OCI-LY7 (cell line): ENCODE measurements around the gene PTPRU. TPM values are rescaled to one million over a fixed set of nuclear protein-coding genes. Genes with fewer than 3 reads are reported as not detected.

Experiments used
- BruUV-seq: library from RNA; stranded (reverse); fragments of 400-500 nt; replicated peaks from 2 replicates; lab custom pipeline; 2021; lab: Mats Ljungman, UMichigan
- CTCF ChIA-PET: fragments of 300-600 bp; sonication (Branson Sonifier 250); formaldehyde crosslinking; loops from one replicate; lab custom pipeline; 2022; ENCODE audit warnings: antibody characterized with exemption; ENCODE audit not compliant: unreplicated experiment; lab: Charles Lee
- POLR2A ChIA-PET: fragments of 300-600 bp; sonication (Branson Sonifier 250); formaldehyde crosslinking; loops from one replicate; lab custom pipeline; 2022; ENCODE audit warnings: antibody characterized with exemption; lab: Charles Lee
- DNase-seq: peaks from one replicate; pipeline ENCODE4 v3.0.0-alpha.2; 2015; ENCODE audit warnings: low spot score
- H2AFZ ChIP-seq: fragments of 200-600 bp; sonication (generic), shearing (Covaris generic); 2 replicates; pipeline ENCODE4 v1.6.1; 2014; ENCODE audit warnings: mild to moderate bottlenecking, antibody characterized with exemption, low read length, moderate library complexity
- H3K27ac ChIP-seq: fragments of 200-600 bp; sonication (generic); 2 replicates; pipeline ENCODE4 v1.5.1; 2014; ENCODE audit warnings: mixed run types, low read depth, mild to moderate bottlenecking, moderate library complexity, low read length, inconsistent platforms; ENCODE audit not compliant: poor library complexity, severe bottlenecking
- H3K36me3 ChIP-seq: fragments of 200-600 bp; sonication (generic); 2 replicates; pipeline ENCODE4 v1.6.1; 2014; ENCODE audit warnings: mild to moderate bottlenecking, antibody characterized with exemption, low read length, moderate library complexity, mixed read lengths; ENCODE audit not compliant: insufficient read depth
- H3K4me1 ChIP-seq: fragments of 200-600 bp; sonication (generic); 2 replicates; pipeline ENCODE4 v1.5.1; 2014; ENCODE audit warnings: mild to moderate bottlenecking, low read length; ENCODE audit not compliant: insufficient read depth, poor library complexity, severe bottlenecking
- H3K4me2 ChIP-seq: fragments of 200-600 bp; sonication (generic); 2 replicates; pipeline ENCODE4 v1.6.1; 2014; ENCODE audit warnings: mild to moderate bottlenecking, low read length
- H3K4me3 ChIP-seq: fragments of 200-600 bp; sonication (generic); 2 replicates; pipeline ENCODE4 v1.5.1; 2014; ENCODE audit warnings: mild to moderate bottlenecking, low read depth, low read length; ENCODE audit not compliant: poor library complexity, severe bottlenecking
- H3K79me2 ChIP-seq: fragments of 200-600 bp; sonication (generic); 2 replicates; pipeline ENCODE4 v1.6.1; 2016; ENCODE audit warnings: low read depth, mild to moderate bottlenecking, low read length, moderate library complexity, mixed read lengths; ENCODE audit not compliant: insufficient read depth
- H3K9me2 ChIP-seq: fragments of 200-600 bp; sonication (generic); 2 replicates; pipeline ENCODE4 v1.6.1; 2016; ENCODE audit warnings: mild to moderate bottlenecking, low read length, mixed read lengths; ENCODE audit not compliant: insufficient read depth
- H3K9me3 ChIP-seq: fragments of 200-600 bp; sonication (generic); 2 replicates; pipeline ENCODE4 v1.6.1; 2014; ENCODE audit warnings: mild to moderate bottlenecking, mixed run types, low read length, mixed read lengths
- H4K20me1 ChIP-seq: fragments of 200-600 bp; sonication (generic); 2 replicates; pipeline ENCODE4 v1.6.1; 2014; ENCODE audit warnings: mild to moderate bottlenecking, antibody characterized with exemption, low read length, moderate library complexity, mixed read lengths; ENCODE audit not compliant: insufficient read depth
- EZH2phosphoT487 ChIP-seq: fragments of 200-600 bp; sonication (generic); IDR thresholded peaks from 2 replicates; pipeline ENCODE4 v1.6.1; 2018; ENCODE audit warnings: low read depth, borderline replicate concordance, mild to moderate bottlenecking, mixed run types, antibody characterized with exemption, low read length, moderate library complexity, mixed read lengths
- intact Hi-C: fragments of 100-400 bp; cut with micrococcal nuclease; formaldehyde crosslinking; loops from one replicate; pipeline ENCODE4 v1.10.0; 2022; ENCODE audit not compliant: unreplicated experiment
- total RNA-seq, 2 experiments: library from RNA; depleted of rRNA in 1 of 2; stranded (reverse); fragments of >200 nt in 1 of 2; shearing (Covaris generic) in 1 of 2; gene quantifications; 2 replicates each; pipeline ENCODE4 v1.2.3, GENCODE V29; 2014 to 2022
- TF ChIP-seq, protein P1 (sequence below): fragments of 200-600 bp; sonication (generic); conservative IDR thresholded peaks from 2 replicates; pipeline ENCODE4 v1.5.1; 2014; ENCODE audit warnings: mild to moderate bottlenecking, antibody characterized with exemption, low read length, moderate library complexity, mixed read lengths

The PTPRU gene
- total RNA-seq, 2 experiments from 2014 or later: 2.5 to 4.6 TPM

DNA sequence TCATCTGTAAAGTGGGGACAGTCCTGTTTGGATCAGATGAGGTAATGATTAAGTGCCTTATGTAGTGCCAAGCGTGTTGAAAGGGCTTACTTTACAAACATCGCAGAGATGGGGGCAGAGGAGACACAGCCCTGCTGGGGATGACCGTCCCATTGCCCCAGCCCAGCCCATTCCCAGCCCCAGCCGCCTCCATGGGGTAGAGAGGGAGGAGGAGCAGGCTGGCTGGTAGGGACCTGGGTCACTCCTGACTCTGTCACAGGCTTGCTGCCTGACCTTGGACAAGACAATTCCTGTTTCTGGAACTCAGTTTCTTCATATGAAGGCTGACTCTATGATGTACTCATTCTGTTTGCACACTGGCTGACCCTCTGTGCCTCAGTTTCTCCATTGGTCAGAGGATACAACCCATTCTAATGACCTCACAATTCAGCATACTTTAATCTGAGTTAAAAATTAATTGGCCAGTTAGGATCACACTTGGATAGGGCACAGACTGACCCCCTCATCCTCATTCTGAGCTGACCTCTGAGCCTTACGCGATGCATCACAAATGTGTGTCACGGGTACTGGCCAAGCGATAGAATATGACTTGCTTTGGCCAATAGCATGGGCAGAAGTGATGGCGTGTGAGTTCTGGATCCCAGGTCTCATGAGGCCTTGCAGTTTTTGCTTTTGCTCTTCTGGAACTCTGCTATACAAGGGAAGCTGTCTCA, 91.1 kb downstream of the PTPRU start:
- Histone ChIP-seq H3K9me2 (no peaks in the 10 kb centered on the region), H3K79me2 (no peaks in the 10 kb centered on the region), H3K9me3 (no peaks in the 10 kb centered on the region), H3K4me1 (no peaks in the 10 kb centered on the region), H3K27ac (no peak overlapping the region), H3K4me2 (no peak overlapping the region), H3K36me3 (no peaks in the 10 kb centered on the region), H2AFZ (no peak overlapping the region), H3K4me3 (no peak overlapping the region), H4K20me1 (no peaks in the 10 kb centered on the region)
- ChIA-PET CTCF (no interaction called here), POLR2A (no interaction called here)
- intact Hi-C loops: loop anchor here (10.0 kb wide), 1 partner anchor 93 kb away; the partner anchor contains the start of genes MECR and PTPRU
- TF ChIP-seq, protein P1, sequence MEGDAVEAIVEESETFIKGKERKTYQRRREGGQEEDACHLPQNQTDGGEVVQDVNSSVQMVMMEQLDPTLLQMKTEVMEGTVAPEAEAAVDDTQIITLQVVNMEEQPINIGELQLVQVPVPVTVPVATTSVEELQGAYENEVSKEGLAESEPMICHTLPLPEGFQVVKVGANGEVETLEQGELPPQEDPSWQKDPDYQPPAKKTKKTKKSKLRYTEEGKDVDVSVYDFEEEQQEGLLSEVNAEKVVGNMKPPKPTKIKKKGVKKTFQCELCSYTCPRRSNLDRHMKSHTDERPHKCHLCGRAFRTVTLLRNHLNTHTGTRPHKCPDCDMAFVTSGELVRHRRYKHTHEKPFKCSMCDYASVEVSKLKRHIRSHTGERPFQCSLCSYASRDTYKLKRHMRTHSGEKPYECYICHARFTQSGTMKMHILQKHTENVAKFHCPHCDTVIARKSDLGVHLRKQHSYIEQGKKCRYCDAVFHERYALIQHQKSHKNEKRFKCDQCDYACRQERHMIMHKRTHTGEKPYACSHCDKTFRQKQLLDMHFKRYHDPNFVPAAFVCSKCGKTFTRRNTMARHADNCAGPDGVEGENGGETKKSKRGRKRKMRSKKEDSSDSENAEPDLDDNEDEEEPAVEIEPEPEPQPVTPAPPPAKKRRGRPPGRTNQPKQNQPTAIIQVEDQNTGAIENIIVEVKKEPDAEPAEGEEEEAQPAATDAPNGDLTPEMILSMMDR: no peak
- TF ChIP-seq EZH2phosphoT487: no peak
- no peak for DNase-seq
- BruUV-seq: no TSS peak

DNA sequence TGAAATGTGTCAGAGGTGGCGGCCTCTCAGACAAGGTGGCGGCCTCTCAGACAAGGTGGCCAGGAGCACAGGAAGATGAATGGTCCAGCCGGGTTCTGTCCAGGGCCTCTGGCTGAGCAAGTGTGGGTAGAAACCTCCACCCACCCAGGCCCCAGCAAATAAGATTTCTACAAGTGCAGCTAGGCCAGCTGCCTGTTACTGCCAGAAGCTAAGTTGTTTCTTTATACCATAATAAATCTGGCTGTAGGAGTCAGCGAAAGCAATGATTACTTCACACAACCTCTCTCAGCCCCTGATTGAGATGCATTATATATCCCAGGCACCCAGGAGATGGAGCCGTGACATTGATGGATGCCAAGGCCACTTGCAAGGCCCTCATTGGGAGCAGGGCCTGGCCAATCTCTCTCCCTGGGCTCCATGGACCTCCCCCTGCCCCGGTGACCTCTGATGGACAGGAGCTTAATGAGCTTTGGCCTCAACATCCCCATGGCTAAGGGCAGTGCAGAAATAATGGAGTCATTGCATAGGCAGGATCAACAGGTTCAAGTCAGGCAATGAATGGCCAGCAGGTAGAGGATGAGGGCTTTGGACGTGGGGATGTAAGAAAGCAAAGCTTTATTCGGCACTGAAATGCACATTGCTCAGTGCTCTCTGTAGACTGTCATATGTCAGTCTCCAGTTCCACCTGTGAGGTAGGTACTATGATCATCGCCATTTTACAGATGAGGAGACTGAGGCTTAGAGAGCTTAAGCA, 92.9 kb downstream of the PTPRU start:
- intact Hi-C loops: loop anchor here (10.0 kb wide), 1 partner anchor 94 kb away; the partner anchor contains the start of genes MECR and PTPRU
- Histone ChIP-seq H3K9me2 (no peaks in the 10 kb centered on the region), H2AFZ (no peak overlapping the region), H3K4me1 (no peaks in the 10 kb centered on the region), H3K36me3 (no peaks in the 10 kb centered on the region), H3K27ac (no peak overlapping the region), H3K4me2 (no peak overlapping the region), H3K9me3 (no peaks in the 10 kb centered on the region), H3K4me3 (no peak overlapping the region), H4K20me1 (no peaks in the 10 kb centered on the region), H3K79me2 (no peaks in the 10 kb centered on the region)
- CTCF ChIA-PET: no interaction called here
- BruUV-seq: no TSS peak
- no peak for DNase-seq
- no peak for TF ChIP-seq EZH2phosphoT487
- TF ChIP-seq, protein P1: no peak
- POLR2A ChIA-PET: no interaction called here
